ENCODE data around the gene EFCAB8.

Gene EFCAB8

GRCh38 chr20:32858701-32859372, at the start of gene EFCAB8:
EFCAB8 (plus strand) TSS chr20:32858923; CDS start chr20:32863793, 4,870 bp downstream.
- in situ Hi-C loops (cut with HindIII; ENCODE audit: low sequenced_read_pairs) = no loop called here
- TF ChIP-seq, protein P1, sequence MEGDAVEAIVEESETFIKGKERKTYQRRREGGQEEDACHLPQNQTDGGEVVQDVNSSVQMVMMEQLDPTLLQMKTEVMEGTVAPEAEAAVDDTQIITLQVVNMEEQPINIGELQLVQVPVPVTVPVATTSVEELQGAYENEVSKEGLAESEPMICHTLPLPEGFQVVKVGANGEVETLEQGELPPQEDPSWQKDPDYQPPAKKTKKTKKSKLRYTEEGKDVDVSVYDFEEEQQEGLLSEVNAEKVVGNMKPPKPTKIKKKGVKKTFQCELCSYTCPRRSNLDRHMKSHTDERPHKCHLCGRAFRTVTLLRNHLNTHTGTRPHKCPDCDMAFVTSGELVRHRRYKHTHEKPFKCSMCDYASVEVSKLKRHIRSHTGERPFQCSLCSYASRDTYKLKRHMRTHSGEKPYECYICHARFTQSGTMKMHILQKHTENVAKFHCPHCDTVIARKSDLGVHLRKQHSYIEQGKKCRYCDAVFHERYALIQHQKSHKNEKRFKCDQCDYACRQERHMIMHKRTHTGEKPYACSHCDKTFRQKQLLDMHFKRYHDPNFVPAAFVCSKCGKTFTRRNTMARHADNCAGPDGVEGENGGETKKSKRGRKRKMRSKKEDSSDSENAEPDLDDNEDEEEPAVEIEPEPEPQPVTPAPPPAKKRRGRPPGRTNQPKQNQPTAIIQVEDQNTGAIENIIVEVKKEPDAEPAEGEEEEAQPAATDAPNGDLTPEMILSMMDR (IDR thresholded peaks at IDR 0.05; ENCODE audit: low read depth, low read length, missing control alignments) = no peak
- DNase-seq (ENCODE audit: low read depth) = no peak
- H3K4me3 ChIP-seq (ENCODE audit: low read depth, low read length) = no peak within 1 kb of the TSS

GRCh38 chr20:32809907-32810306, 48.8 kb upstream of the EFCAB8 start:
- TF ChIP-seq, protein P1 (IDR thresholded peaks at IDR 0.05; ENCODE audit: low read depth, low read length, missing control alignments) = no peak
- no peak for DNase-seq (ENCODE audit: low read depth)
- no peak overlapping the region for H3K4me3 ChIP-seq (ENCODE audit: low read depth, low read length)
- in situ Hi-C loops (cut with HindIII; ENCODE audit: low sequenced_read_pairs) = no loop called here

GRCh38 chr20:32810941-32811340, 47.8 kb upstream of the EFCAB8 start:
- H3K4me3 ChIP-seq (ENCODE audit: low read depth, low read length) = no peak overlapping the region
- DNase-seq (ENCODE audit: low read depth) = no peak
- TF ChIP-seq, protein P1 (IDR thresholded peaks at IDR 0.05; ENCODE audit: low read depth, low read length, missing control alignments) = no peak
- in situ Hi-C loops (cut with HindIII; ENCODE audit: low sequenced_read_pairs) = no loop called here

DNA sequence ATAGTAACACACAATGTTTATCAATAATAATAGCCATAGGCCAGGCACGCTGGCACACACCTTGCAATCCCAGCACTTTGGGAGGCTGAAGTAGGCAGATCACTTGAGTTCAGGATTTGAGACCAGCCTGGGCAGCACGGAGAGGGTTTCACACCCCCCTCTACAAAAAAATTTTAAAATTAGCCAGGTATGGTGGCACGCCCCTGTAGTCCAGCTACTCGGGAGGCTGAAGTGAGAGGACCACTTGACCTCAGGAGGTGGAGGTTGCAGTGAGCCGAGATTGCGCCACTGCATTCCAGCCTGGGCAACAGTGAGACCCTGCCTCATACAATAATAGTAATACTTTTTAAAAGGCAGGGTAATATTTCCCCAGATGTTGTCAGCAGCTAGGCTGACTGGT, 46.8 kb upstream of the EFCAB8 start:
- no peak for DNase-seq (ENCODE audit: low read depth)
- in situ Hi-C loops (cut with HindIII; ENCODE audit: low sequenced_read_pairs) = no loop called here
- no peak overlapping the region for H3K4me3 ChIP-seq (ENCODE audit: low read depth, low read length)
- TF ChIP-seq, protein P1 (IDR thresholded peaks at IDR 0.05; ENCODE audit: low read depth, low read length, missing control alignments) = no peak

DNA sequence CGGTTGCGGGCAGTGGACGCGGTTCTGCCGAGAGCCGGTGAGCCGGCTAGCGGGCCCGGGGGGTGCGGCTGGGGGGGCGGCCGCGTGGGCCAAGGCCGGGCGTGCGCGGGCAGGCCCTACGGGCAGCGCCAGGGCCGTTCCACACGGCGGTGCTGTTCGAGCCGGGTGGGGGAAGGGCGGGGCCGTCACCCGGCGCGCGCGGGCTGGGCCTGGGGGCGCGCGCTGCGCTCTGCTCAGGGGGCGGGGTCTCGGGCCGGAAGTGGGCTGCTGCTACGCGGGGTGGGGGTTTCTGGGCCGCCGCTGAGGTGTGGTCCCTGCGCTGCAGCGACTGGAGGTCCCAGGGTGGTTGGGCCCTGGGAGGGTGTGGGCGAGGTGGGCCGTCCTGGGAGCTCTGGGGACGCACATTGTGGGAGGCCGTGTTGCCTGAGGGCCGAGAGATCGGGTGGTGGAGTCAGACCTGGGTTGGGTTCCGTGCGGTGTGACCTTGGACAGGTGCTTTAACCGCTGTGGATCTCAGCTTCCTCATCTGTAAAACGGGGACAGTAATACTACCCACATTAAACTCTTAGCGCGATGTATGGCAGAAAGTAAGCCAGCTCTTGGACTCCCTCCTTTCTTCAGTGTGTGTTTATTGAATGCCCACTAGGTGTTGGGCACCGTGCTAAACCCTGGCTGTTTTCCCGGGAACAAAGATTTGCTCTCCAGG, 38.6 kb upstream of the EFCAB8 start:
- in situ Hi-C loops (cut with HindIII; ENCODE audit: low sequenced_read_pairs) = no loop called here
- TF ChIP-seq, protein P1 (IDR thresholded peaks at IDR 0.05; ENCODE audit: low read depth, low read length, missing control alignments) = no peak
- no peak for DNase-seq (ENCODE audit: low read depth)
- H3K4me3 ChIP-seq (ENCODE audit: low read depth, low read length) = peak overlapping the region; percentile 90

GRCh38 chr20:32820698-32821377, 37.9 kb upstream of the EFCAB8 start:
- DNase-seq (ENCODE audit: low read depth) = no peak
- peak overlapping the region; percentile 90 for H3K4me3 ChIP-seq (ENCODE audit: low read depth, low read length)
- TF ChIP-seq, protein P1 (IDR thresholded peaks at IDR 0.05; ENCODE audit: low read depth, low read length, missing control alignments) = no peak
- in situ Hi-C loops (cut with HindIII; ENCODE audit: low sequenced_read_pairs) = no loop called here
